Suprapubic skin (tissue), 4 donors: ENCODE data around the gene PLXNA2.

Experiments
- EP300 ChIP-seq: sonication (generic); formaldehyde crosslinking; IDR thresholded peaks from one replicate; pipeline ENCODE4 v1.6.1; 2017; ENCODE audit warnings: antibody characterized with exemption
- POLR2AphosphoS5 ChIP-seq, 3 donors: sonication (generic); formaldehyde crosslinking; IDR thresholded peaks; one replicate each; pipeline ENCODE4 v1.6.1; 2017; ENCODE audit warnings: antibody characterized with exemption in 3 of 3
- TF ChIP-seq, protein P1 (sequence below), 2 donors: fragments of 200-600 bp in 1 of 2; fragments of 450-650 bp in 1 of 2; sonication (generic) in 1 of 2; IDR thresholded peaks; one replicate each; pipeline ENCODE4 v1.5.1; 2016 to 2019; ENCODE audit warnings: antibody characterized with exemption in 2 of 2, mild to moderate bottlenecking in 1 of 2, moderate library complexity in 1 of 2

DNA sequence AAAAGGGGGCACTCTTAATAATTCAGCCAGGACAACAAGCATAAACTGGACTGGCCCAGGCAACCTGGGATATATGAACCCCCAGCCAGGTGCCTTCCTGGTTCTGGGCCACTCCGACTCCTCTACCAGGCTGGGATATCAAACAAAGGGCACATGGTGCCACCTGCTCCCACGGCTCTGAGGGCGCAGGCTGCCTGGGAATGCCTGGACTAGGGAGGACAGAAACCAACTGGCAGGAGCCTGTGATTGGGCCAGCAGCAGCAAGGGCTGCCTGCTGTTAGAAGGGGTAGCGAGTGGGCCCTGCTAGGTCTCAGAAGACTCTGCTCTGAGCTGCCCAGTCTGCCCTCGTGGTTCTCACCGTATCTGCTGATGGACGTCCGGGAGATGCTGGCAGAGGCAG lies 210.0 kb downstream of the PLXNA2 start:
- TF ChIP-seq, protein P1, sequence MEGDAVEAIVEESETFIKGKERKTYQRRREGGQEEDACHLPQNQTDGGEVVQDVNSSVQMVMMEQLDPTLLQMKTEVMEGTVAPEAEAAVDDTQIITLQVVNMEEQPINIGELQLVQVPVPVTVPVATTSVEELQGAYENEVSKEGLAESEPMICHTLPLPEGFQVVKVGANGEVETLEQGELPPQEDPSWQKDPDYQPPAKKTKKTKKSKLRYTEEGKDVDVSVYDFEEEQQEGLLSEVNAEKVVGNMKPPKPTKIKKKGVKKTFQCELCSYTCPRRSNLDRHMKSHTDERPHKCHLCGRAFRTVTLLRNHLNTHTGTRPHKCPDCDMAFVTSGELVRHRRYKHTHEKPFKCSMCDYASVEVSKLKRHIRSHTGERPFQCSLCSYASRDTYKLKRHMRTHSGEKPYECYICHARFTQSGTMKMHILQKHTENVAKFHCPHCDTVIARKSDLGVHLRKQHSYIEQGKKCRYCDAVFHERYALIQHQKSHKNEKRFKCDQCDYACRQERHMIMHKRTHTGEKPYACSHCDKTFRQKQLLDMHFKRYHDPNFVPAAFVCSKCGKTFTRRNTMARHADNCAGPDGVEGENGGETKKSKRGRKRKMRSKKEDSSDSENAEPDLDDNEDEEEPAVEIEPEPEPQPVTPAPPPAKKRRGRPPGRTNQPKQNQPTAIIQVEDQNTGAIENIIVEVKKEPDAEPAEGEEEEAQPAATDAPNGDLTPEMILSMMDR (IDR thresholded peaks at IDR 0.05), result no peak
- TF ChIP-seq EP300 (no peak), POLR2AphosphoS5 (IDR thresholded peaks at IDR 0.05) (no peak)
